GM19193 (cell line): ENCODE measurements around the gene LAP3.

Experiments
- POLR2A ChIP-seq: IDR thresholded peaks from 4 replicates; pipeline ENCODE4 v1.6.1; 2011; ENCODE audit not compliant: insufficient read depth, insufficient read length; ENCODE audit errors: extremely low read depth

The LAP3 gene

GRCh38 chr4:17576932-17577664 is at the start of gene LAP3:
Gene LAP3, plus strand, starts transcription at chr4:17577198. Its CDS starts 268 bp downstream, at chr4:17577466.
- TF ChIP-seq POLR2A = peak; percentile 99

GRCh38 chr4:17528551-17529165 is 48.3 kb upstream of the LAP3 start:
- no peak for TF ChIP-seq POLR2A

- TF ChIP-seq POLR2A = no peak
These were observed 45.3 kb upstream of the LAP3 start for GRCh38 chr4:17531538-17532285.

GRCh38 chr4:17534705-17535104 is 42.3 kb upstream of the LAP3 start:
- TF ChIP-seq POLR2A = no peak

- TF ChIP-seq POLR2A = no peak
These were observed 41.8 kb upstream of the LAP3 start for GRCh38 chr4:17535242-17535641.

- TF ChIP-seq POLR2A = no peak
These were observed 41.1 kb upstream of the LAP3 start for GRCh38 chr4:17535906-17536305.

GRCh38 chr4:17544205-17544604 is 32.8 kb upstream of the LAP3 start:
- no peak for TF ChIP-seq POLR2A

GRCh38 chr4:17544831-17545234 is 32.2 kb upstream of the LAP3 start:
- no peak for TF ChIP-seq POLR2A

GRCh38 chr4:17545374-17546140 is 31.4 kb upstream of the LAP3 start:
- no peak for TF ChIP-seq POLR2A

- no peak for TF ChIP-seq POLR2A
These were observed 30.8 kb upstream of the LAP3 start for GRCh38 chr4:17546222-17546621.

- TF ChIP-seq POLR2A = no peak
These were observed 30.3 kb upstream of the LAP3 start for GRCh38 chr4:17546678-17547077.

GRCh38 chr4:17550549-17550948 is 26.4 kb upstream of the LAP3 start:
- no peak for TF ChIP-seq POLR2A

- TF ChIP-seq POLR2A = no peak
These were observed 24.6 kb upstream of the LAP3 start for GRCh38 chr4:17552427-17552826.

- no peak for TF ChIP-seq POLR2A
These were observed 22.4 kb upstream of the LAP3 start for GRCh38 chr4:17554568-17554967.

- no peak for TF ChIP-seq POLR2A
These were observed 20.5 kb upstream of the LAP3 start for GRCh38 chr4:17556498-17556897.
